K562 (cell line): ENCODE data around the gene TFEB. TPM values are rescaled to one million over a fixed set of nuclear protein-coding genes. Genes with fewer than 3 reads are reported as not detected.

Experiments
- CEBPB ChIP-seq: fragments of 450-650 bp; IDR thresholded peaks from 2 replicates; pipeline ENCODE4 v1.6.1; 2016; ENCODE audit warnings: missing genetic modification characterization, missing compliant biosample characterization
- HSF4 ChIP-seq: fragments of 250-450 bp; sonication (Bioruptor Pico); IDR thresholded peaks from 2 replicates; pipeline ENCODE4 v2.1.2; 2022; ENCODE audit warnings: mild to moderate bottlenecking, moderate library complexity, borderline replicate concordance
- KHSRP ChIP-seq: fragments of 450-650 bp; IDR thresholded peaks from 2 replicates; pipeline ENCODE4 v1.6.1; 2017
- MAFF ChIP-seq: IDR thresholded peaks from 2 replicates; pipeline ENCODE4 v1.6.1; 2012; ENCODE audit warnings: low read length, improper control_type of control experiment
- SOX6 ChIP-seq: fragments of 450-650 bp; IDR thresholded peaks from 2 replicates; pipeline ENCODE4 v1.6.1; 2014; ENCODE audit warnings: mild to moderate bottlenecking
- TCFL5 ChIP-seq: fragments of 250-450 bp; sonication (Bioruptor Pico); conservative IDR thresholded peaks from 2 replicates; pipeline ENCODE4 v1.6.1; 2021; ENCODE audit warnings: mild to moderate bottlenecking, moderate library complexity, matching md5 sums
- polyA plus RNA-seq, 8 experiments: library from polyadenylated mRNA; depleted of rRNA in 4 of 8; stranded (reverse) in 5 of 8; unstranded in 3 of 8; fragments of >200 nt; fragmentation: Nextera tagmentation in 2 of 8; fragmentation: Illumina TruSeq in 1 of 8; extraction: Ambion mirVana in 2 of 8; extraction: Trizol in 1 of 8; gene quantifications; 2 replicates each; pipeline versions ENCODE4 v1.2.1 to v1.2.3, GENCODE V29; 2011 to 2014; ENCODE audit warnings: inconsistent platforms in 1 of 8, missing spikeins in 1 of 8
- total RNA-seq, 7 experiments: library from RNA; depleted of rRNA in 6 of 7; stranded (reverse); fragments of >200 nt in 6 of 7; fragmentation: Illumina TruSeq in 2 of 7; extraction: Trizol in 2 of 7; gene quantifications; 2 replicates each; pipeline versions ENCODE4 v1.2.1 to v1.2.3, GENCODE V29; 2011 to 2021; ENCODE audit warnings: low replicate concordance in 1 of 7
- TF ChIP-seq, protein P1 (sequence below): sonication (generic); formaldehyde crosslinking; IDR thresholded peaks from 2 replicates; pipeline ENCODE4 v1.8.0; 2023; ENCODE audit warnings: mild to moderate bottlenecking, missing genetic modification reagents

Gene TFEB
- total and polyA plus RNA-seq, 9 of the 15 experiments (the other 6 are each of a cell fraction or from before 2014, with no cell fraction given): 0.04 to 4.7 (median 2.0) TPM

DNA sequence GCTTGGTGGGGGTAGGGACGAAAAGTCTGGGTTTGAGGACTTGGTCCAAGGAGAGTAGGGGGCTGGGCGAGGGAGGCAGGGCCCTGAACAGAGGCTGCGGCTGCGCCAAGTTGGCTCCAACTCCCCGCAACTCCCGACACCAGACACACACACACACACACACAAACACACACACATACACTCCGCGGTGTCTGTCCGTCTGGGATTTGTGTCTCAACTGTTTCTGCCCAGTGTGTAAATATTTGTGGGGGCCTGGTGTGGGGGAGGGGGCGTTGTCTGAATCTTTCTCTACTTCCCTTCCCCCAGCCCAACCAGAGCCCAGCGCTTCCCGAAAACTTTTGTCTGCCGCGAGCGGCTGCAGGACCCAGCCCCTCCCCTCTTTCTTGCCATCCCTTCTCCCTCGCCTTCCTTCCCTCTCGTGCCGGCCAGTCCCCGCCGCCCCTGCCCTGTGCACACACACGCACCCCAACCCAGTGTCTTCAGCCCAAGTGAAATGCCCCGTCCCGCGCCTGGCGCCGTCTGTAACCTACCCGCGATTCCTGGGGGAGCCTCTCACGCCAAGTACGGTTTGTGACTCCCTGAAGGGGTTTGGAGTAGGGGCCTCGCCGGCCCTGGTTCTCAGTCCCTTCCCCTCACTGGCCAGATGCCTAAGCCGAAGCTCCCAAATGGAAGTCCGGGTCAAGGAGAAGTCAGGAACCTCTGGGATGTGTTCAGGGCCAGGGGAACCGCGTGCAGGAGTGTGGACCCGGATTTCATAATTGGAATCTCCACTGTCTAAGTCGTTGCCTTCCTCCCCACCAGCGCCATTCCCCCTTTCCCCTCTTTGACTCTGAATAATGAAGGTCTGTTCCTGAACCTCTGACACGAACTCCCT is 96.2 kb downstream of the TFEB start (continued):
- TF ChIP-seq, protein P1, sequence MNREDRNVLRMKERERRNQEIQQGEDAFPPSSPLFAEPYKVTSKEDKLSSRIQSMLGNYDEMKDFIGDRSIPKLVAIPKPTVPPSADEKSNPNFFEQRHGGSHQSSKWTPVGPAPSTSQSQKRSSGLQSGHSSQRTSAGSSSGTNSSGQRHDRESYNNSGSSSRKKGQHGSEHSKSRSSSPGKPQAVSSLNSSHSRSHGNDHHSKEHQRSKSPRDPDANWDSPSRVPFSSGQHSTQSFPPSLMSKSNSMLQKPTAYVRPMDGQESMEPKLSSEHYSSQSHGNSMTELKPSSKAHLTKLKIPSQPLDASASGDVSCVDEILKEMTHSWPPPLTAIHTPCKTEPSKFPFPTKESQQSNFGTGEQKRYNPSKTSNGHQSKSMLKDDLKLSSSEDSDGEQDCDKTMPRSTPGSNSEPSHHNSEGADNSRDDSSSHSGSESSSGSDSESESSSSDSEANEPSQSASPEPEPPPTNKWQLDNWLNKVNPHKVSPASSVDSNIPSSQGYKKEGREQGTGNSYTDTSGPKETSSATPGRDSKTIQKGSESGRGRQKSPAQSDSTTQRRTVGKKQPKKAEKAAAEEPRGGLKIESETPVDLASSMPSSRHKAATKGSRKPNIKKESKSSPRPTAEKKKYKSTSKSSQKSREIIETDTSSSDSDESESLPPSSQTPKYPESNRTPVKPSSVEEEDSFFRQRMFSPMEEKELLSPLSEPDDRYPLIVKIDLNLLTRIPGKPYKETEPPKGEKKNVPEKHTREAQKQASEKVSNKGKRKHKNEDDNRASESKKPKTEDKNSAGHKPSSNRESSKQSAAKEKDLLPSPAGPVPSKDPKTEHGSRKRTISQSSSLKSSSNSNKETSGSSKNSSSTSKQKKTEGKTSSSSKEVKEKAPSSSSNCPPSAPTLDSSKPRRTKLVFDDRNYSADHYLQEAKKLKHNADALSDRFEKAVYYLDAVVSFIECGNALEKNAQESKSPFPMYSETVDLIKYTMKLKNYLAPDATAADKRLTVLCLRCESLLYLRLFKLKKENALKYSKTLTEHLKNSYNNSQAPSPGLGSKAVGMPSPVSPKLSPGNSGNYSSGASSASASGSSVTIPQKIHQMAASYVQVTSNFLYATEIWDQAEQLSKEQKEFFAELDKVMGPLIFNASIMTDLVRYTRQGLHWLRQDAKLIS (CRISPR knock-in tag): no peak
- TF ChIP-seq HSF4 (CRISPR knock-in tag) (no peak), CEBPB (tag) (no peak), KHSRP (no peak), SOX6 (no peak), TCFL5 (CRISPR knock-in tag) (no peak), MAFF (no peak)
- TF ChIP-seq, all 486 proteins: peak for 0
